Measurements from ENCODE around the gene MAP3K10.

GRCh38 chr19:40165362-40165937, 25.8 kb upstream of the MAP3K10 start:
- TF ChIP-seq POLR2AphosphoS5 (IDR thresholded peaks at IDR 0.05) (no peak), POLR2A (IDR thresholded peaks at IDR 0.05) (no peak)

Measured in prostate gland (tissue), 1 donor.